Measurements from ENCODE around the gene LRP1.

Gene LRP1

DNA sequence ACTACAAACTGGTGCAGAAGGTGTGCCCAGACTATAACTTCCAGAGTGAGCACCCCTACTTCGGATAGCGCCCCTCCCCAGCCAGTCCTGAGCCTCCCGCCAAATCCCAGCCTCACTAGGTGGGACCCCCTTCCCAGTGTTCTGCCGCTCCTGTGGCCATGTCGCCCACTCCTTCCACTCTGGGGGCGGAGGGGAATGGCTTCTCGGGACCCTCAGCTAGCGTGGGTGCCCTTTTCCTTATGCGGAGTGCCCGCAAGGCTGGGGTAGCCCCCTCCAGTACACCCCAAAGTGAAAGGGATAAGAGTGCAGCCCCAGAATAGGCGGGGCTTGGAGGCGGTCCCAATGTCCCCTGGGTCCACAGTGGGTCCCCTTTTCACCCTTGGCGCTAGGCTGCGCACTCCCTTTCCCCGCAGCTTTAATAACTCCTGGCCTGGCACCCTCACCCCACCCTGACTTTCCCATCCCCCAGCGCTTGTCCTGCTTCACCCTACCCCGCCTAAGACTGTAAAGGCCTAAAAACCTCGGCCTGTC is 97.5 kb downstream of the LRP1 start:
- TF ChIP-seq, protein P1, sequence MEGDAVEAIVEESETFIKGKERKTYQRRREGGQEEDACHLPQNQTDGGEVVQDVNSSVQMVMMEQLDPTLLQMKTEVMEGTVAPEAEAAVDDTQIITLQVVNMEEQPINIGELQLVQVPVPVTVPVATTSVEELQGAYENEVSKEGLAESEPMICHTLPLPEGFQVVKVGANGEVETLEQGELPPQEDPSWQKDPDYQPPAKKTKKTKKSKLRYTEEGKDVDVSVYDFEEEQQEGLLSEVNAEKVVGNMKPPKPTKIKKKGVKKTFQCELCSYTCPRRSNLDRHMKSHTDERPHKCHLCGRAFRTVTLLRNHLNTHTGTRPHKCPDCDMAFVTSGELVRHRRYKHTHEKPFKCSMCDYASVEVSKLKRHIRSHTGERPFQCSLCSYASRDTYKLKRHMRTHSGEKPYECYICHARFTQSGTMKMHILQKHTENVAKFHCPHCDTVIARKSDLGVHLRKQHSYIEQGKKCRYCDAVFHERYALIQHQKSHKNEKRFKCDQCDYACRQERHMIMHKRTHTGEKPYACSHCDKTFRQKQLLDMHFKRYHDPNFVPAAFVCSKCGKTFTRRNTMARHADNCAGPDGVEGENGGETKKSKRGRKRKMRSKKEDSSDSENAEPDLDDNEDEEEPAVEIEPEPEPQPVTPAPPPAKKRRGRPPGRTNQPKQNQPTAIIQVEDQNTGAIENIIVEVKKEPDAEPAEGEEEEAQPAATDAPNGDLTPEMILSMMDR (IDR thresholded peaks at IDR 0.05; ENCODE audit: control insufficient read depth, extremely low read depth, insufficient read depth), result no peak
- no peak overlapping the region for H3K4me3 ChIP-seq (ENCODE audit: low read depth, low read length)
- DNase-seq (ENCODE audit: low read depth), result no peak

DNA sequence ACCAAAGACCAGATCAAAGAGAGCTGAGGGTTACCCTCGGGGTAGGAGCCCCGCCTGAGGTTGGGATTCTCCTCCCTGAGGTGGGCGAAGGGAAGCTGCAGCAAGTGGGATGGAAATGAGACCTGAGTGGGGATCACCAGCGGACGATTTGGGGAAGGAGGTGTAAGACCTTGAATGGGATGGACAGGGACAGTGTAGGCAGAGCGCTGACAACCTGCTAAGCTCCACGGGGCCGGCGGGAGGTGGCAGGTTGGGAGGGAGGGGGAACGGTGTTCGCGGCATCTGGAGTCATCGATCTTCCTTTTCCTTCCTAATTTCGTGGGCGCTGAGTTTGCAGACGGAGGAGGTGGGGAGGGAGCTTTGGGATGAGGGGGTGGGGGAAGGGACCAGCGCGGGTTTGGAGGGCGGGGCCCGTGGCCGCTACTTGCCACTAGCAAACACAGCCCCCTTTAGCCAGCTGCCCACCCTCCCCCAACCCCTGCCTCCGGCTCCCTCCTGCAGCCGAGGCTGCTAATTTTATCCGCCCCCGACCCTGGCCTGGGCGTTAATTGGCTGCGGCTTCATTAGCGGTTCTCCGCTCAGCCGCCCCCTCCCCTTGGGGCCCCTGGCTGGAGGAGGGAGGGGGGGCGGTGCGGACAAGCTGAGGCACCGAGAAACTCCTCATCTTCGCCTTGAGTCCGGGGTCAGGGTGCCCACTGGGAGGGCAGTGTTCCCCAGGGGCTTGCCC is 98.5 kb downstream of the LRP1 start:
- DNase-seq (ENCODE audit: low read depth), result no peak
- H3K4me3 ChIP-seq (ENCODE audit: low read depth, low read length), result no peak overlapping the region
- TF ChIP-seq, protein P1 (IDR thresholded peaks at IDR 0.05; ENCODE audit: control insufficient read depth, extremely low read depth, insufficient read depth), result no peak

DNA sequence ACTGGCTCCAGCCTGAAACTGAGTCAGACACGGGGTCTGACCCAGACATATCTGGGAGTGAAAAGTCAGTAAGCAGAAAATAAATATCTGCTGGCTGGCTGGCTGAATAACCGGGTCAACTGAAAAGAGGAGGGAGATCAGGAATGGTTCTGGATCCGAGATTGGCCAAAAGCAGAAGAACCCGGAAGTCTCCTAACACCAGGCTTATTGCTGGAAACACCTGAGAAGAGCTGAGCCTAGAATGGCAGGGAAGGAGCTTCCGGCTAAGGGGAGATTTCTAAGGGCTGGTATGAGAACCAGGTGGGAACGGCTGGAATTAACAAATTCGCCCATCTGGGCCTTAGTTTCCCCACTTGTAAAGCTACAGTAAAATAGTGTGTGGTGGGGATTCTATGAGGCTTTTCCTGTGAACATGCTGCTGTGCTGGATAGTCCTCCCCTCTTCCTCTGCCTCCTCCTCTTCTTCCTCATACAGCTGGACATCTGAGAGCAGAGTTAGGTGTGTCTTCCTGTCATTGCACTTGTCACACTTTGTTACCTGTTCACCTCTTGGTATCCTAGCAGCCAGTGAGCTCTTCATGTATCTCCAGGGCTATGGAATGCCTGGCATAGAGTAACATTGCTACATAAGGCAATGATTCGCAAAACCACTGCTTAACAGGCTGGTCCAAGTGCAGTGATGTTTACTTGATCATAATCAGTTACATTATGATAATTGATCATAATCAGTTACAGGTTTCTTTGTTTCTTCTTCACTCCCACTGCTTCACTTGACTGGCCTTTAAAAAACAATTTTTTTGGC is 99.2 kb downstream of the LRP1 start:
- DNase-seq (ENCODE audit: low read depth), result peak; percentile 65
- no peak overlapping the region for H3K4me3 ChIP-seq (ENCODE audit: low read depth, low read length)
- TF ChIP-seq, protein P1 (IDR thresholded peaks at IDR 0.05; ENCODE audit: control insufficient read depth, extremely low read depth, insufficient read depth), result no peak

DNA sequence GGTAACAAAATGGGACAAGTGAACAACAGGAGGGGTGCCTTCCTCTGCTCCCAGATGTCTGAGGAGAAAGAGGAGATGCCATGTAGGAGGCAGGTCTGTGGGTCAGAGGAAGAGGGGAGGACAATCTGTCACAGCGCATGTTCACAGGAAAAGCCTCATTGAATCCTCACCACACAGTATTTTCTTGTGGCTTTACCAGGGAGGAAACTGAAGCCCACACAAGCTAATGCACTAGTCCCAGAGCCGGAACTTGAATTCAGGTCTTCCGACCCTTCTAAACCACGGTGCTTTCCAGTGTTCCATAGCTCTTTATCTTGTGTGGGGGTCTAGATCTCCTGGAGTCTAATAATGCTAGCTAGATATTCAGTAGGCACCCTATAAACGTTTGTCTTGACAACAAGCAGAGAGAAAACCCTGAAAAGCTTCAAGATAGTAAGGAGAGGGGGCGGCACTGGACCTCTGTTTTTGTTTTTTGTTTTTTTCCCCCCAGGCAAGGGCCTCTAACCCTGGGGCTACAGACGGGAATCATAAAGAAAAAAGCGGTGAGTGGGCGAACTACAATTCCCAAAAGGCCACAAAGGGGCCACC is 100.9 kb downstream of the LRP1 start:
- DNase-seq (ENCODE audit: low read depth), result no peak
- H3K4me3 ChIP-seq (ENCODE audit: low read depth, low read length), result peak overlapping the region; percentile 89
- TF ChIP-seq, protein P1 (IDR thresholded peaks at IDR 0.05; ENCODE audit: control insufficient read depth, extremely low read depth, insufficient read depth), result no peak

DNA sequence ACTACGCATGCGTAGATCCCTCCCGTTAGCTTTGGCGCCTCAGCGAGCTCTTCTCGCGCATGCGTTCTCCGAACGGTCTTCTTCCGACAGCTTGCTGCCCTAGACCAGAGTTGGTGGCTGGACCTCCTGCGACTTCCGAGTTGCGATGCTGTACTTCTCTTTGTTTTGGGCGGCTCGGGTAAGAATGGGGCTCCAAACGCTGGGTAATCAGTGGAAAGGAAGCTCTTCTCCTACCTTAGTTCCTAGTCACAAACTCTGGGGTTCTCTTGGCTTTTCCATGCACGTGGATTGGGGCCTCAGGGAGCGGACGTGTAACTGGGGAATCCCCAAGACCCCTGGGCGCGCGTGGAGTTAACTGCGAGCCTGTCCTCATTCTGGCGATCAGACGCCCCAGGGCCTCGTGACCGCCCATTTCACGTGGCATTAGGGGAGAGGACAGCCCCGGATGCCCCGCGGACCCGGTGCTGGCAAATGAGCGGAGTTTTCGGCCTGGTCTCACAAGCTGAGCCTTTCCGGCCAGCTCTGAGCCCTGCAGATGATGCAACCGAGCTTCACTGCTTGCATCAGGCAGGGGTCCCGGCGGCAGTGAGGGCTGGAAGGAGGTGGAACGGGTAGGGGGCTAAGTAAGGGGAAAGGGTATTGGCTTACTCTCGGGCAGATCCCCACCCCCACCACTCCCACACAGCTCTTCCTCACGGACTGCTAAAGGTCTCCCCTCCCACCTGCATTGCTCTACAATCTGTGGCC is 101.5 kb downstream of the LRP1 start, which contains the start of gene SHMT2:
SHMT2 (plus strand) TSS at position 78 of the 747 bp plus-strand sequence; CDS start at position 146, 68 bp downstream.
- DNase-seq (ENCODE audit: low read depth), result peak; percentile 81
- TF ChIP-seq, protein P1 (IDR thresholded peaks at IDR 0.05; ENCODE audit: control insufficient read depth, extremely low read depth, insufficient read depth), result no peak
- peak within 1 kb of the TSS; percentile 89 for H3K4me3 ChIP-seq (ENCODE audit: low read depth, low read length)

All from LNCaP clone FGC (cell line).